ENCODE measurements around the gene MATN3.

DNA sequence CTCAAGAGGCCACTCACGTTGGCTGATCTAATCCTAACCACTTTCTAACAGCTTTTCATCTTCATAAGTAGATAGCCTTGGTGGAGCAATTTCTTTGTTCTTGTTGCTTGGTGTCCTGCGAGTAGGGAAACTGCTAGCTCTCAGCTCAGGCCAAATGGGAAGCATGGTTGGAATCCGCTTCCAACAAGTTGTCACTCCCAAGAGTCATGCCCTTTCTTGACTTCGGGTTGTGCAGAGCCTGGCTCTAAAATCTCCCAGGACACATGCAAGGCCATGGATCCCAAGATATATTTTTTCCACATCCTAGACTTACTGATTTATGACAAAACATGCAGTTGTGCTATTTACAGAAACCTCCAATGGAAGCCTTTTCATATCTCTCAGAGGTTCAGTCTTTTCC lies 7.3 kb upstream of the MATN3 start:
- TF ChIP-seq SMARCE1 (IDR thresholded peaks at IDR 0.05) (no peak), ZNF41 (CRISPR knock-in tag; conservative IDR thresholded peaks at IDR 0.05) (no peak), ZNF146 (CRISPR knock-in tag; IDR thresholded peaks at IDR 0.05; ENCODE audit: unreplicated experiment) (no peak), POLR2A (conservative IDR thresholded peaks at IDR 0.05) (no peak)
- TF ChIP-seq, protein P1, sequence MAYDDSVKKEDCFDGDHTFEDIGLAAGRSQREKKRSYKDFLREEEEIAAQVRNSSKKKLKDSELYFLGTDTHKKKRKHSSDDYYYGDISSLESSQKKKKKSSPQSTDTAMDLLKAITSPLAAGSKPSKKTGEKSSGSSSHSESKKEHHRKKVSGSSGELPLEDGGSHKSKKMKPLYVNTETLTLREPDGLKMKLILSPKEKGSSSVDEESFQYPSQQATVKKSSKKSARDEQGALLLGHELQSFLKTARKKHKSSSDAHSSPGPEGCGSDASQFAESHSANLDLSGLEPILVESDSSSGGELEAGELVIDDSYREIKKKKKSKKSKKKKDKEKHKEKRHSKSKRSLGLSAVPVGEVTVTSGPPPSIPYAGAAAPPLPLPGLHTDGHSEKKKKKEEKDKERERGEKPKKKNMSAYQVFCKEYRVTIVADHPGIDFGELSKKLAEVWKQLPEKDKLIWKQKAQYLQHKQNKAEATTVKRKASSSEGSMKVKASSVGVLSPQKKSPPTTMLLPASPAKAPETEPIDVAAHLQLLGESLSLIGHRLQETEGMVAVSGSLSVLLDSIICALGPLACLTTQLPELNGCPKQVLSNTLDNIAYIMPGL (CRISPR knock-in tag; IDR thresholded peaks at IDR 0.05): no peak

Data from K562 (cell line).